Liver (tissue), 9 donors: ENCODE data around the gene EDAR. TPM values are rescaled to one million over a fixed set of nuclear protein-coding genes. Genes with fewer than 3 reads are reported as not detected.

Experiments used
- DNase-seq: peaks from one replicate; pipeline ENCODE4 v3.0.0-alpha.2; 2017; ENCODE audit warnings: low spot score
- H3K27ac ChIP-seq, 2 donors: one replicate each; pipeline ENCODE4 v1.7.0; 2013; ENCODE audit warnings: inconsistent platforms in 2 of 2, low read length in 2 of 2, control low read depth in 1 of 2, low read depth in 1 of 2, mild to moderate bottlenecking in 1 of 2
- H3K27me3 ChIP-seq, 4 donors: one replicate each; pipeline versions ENCODE4 v1.6.1 to v1.7.0; 2013; ENCODE audit warnings: low read length in 3 of 4, inconsistent platforms in 1 of 4, mild to moderate bottlenecking in 1 of 4, moderate library complexity in 1 of 4; ENCODE audit not compliant: control insufficient read depth in 4 of 4, insufficient read depth in 4 of 4
- H3K36me3 ChIP-seq, 4 donors: one replicate each; pipeline versions ENCODE4 v1.6.1 to v1.7.0; 2013; ENCODE audit warnings: low read length in 3 of 4, mild to moderate bottlenecking in 3 of 4, low read depth in 1 of 4, moderate library complexity in 1 of 4; ENCODE audit not compliant: control insufficient read depth in 4 of 4, insufficient read depth in 3 of 4
- H3K4me1 ChIP-seq, 4 donors: one replicate each; pipeline versions ENCODE4 v1.6.1 to v1.7.0; 2013; ENCODE audit warnings: low read length in 3 of 4, mild to moderate bottlenecking in 3 of 4, moderate library complexity in 1 of 4; ENCODE audit not compliant: control insufficient read depth in 4 of 4, insufficient read depth in 4 of 4
- H3K4me3 ChIP-seq, 3 donors: one replicate each; pipeline versions ENCODE4 v1.6.1 to v1.7.0; 2013; ENCODE audit warnings: low read length in 3 of 3, control low read depth in 1 of 3, low read depth in 1 of 3, mild to moderate bottlenecking in 1 of 3
- H3K9ac ChIP-seq, 2 donors: one replicate each; pipeline ENCODE4 v1.7.0; 2013; ENCODE audit warnings: low read length in 2 of 2, mild to moderate bottlenecking in 2 of 2, moderate library complexity in 2 of 2, control low read depth in 1 of 2, low read depth in 1 of 2
- H3K9me3 ChIP-seq, 4 donors: one replicate each; pipeline versions ENCODE4 v1.6.1 to v1.7.0; 2013; ENCODE audit warnings: low read length in 3 of 4; ENCODE audit not compliant: control insufficient read depth in 4 of 4
- EGR1 ChIP-seq, 2 donors: IDR thresholded peaks; 2 replicates each; pipeline ENCODE4 v1.6.1; 2016 to 2018; ENCODE audit warnings: antibody characterized with exemption in 2 of 2, low read depth in 2 of 2
- FOXA1 ChIP-seq: IDR thresholded peaks from 2 replicates; pipeline ENCODE4 v1.6.1; 2016; ENCODE audit warnings: antibody characterized with exemption
- FOXA2 ChIP-seq: IDR thresholded peaks from 2 replicates; pipeline ENCODE4 v1.6.1; 2016; ENCODE audit warnings: antibody characterized with exemption
- GABPA ChIP-seq, 2 donors: IDR thresholded peaks in 1 of 2; conservative IDR thresholded peaks in 1 of 2; 2 replicates each; pipeline ENCODE4 v1.6.1; 2016; ENCODE audit warnings: antibody characterized with exemption in 2 of 2, mild to moderate bottlenecking in 1 of 2, moderate library complexity in 1 of 2
- HNF4A ChIP-seq, 2 donors: conservative IDR thresholded peaks; 2 replicates each; pipeline ENCODE4 v1.6.1; 2016; ENCODE audit warnings: antibody characterized with exemption in 2 of 2, mild to moderate bottlenecking in 2 of 2
- HNF4G ChIP-seq: IDR thresholded peaks from 2 replicates; pipeline ENCODE4 v1.6.1; 2016; ENCODE audit warnings: antibody characterized with exemption
- JUND ChIP-seq, 2 donors: IDR thresholded peaks; 2 replicates each; pipeline ENCODE4 v1.6.1; 2016; ENCODE audit warnings: antibody characterized with exemption in 2 of 2
- NR2F2 ChIP-seq: IDR thresholded peaks from 2 replicates; pipeline ENCODE4 v1.6.1; 2016; ENCODE audit warnings: antibody characterized with exemption
- RAD21 ChIP-seq, 2 donors: IDR thresholded peaks; 2 replicates each; pipeline ENCODE4 v1.6.1; 2016; ENCODE audit warnings: antibody characterized with exemption in 2 of 2, mild to moderate bottlenecking in 2 of 2
- RXRA ChIP-seq, 2 donors: IDR thresholded peaks; 2 replicates each; pipeline ENCODE4 v1.6.1; 2017 to 2018; ENCODE audit warnings: antibody characterized with exemption in 2 of 2, mild to moderate bottlenecking in 1 of 2
- SP1 ChIP-seq: IDR thresholded peaks from 2 replicates; pipeline ENCODE4 v1.6.1; 2018; ENCODE audit warnings: antibody characterized with exemption, mild to moderate bottlenecking
- TAF1 ChIP-seq: conservative IDR thresholded peaks from 2 replicates; pipeline ENCODE4 v1.6.1; 2016; ENCODE audit warnings: antibody characterized with exemption, mild to moderate bottlenecking
- YY1 ChIP-seq: IDR thresholded peaks from 2 replicates; pipeline ENCODE4 v1.6.1; 2016; ENCODE audit warnings: antibody characterized with exemption, mild to moderate bottlenecking
- WGBS: extraction: QIAGEN DNeasy Blood & Tissue Kit; methylation state at CpG from one replicate; pipeline ENCODE4 v1.1.7; 2013; 5-methylcytosine and 5-hydroxymethylcytosine counted together
- polyA plus RNA-seq, 2 donors: library from polyadenylated mRNA; stranded (reverse) in 1 of 2; unstranded in 1 of 2; fragments of 200-250 nt in 1 of 2; fragments of >200 nt in 1 of 2; fragmentation: Nextera tagmentation in 1 of 2; extraction: Ambion mirVana in 1 of 2; gene quantifications; one replicate each; pipeline versions ENCODE4 v1.2.1 to v1.2.3, GENCODE V29; 2013 to 2015
- total RNA-seq, 2 donors: library from RNA; depleted of rRNA; stranded (reverse); fragments of >200 nt; gene quantifications; one replicate each; pipeline ENCODE4 v1.2.3, GENCODE V29; 2014
- TF ChIP-seq, protein P1 (sequence below): IDR thresholded peaks from 2 replicates; pipeline ENCODE4 v1.6.1; 2016; ENCODE audit warnings: antibody characterized with exemption
- TF ChIP-seq, protein P2 (sequence below): fragments of 150-350 bp; IDR thresholded peaks from 2 replicates; pipeline ENCODE4 v1.5.1; 2017; ENCODE audit warnings: improper control_type of control experiment, low read depth, low read length; ENCODE audit not compliant: missing input control
- TF ChIP-seq, protein P3 (sequence below): IDR thresholded peaks from 2 replicates; pipeline ENCODE4 v1.6.1; 2016; ENCODE audit warnings: antibody characterized with exemption
- donor health status: healthy.
- donor health status: healthy.
- donor health status: healthy.
- donor health status: healthy.
- donor health status: healthy.

The EDAR gene
- total and polyA plus RNA-seq, 4 donors, result 0.09 to 0.50 (median 0.10) TPM

DNA sequence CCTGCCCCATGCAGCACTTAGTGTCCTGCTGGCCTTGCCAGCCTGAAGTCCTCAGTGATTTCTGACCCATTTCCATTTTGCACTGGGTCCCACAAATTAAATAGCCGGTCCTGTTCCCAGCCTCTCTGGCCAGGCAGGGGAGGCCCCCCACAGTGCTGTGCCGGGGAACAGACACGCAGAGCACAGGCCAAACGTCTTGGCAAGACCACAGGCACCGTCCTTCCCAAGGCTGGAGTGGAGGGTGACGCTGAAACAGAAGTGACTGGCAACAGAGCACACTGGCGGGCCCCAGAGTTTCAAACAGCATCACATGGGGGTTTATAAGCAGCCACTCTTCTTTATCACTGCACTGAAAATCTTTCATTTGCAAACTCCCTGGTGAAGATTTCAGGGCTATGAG, 52.2 kb downstream of the EDAR start (continued):
- TF ChIP-seq, protein P1, sequence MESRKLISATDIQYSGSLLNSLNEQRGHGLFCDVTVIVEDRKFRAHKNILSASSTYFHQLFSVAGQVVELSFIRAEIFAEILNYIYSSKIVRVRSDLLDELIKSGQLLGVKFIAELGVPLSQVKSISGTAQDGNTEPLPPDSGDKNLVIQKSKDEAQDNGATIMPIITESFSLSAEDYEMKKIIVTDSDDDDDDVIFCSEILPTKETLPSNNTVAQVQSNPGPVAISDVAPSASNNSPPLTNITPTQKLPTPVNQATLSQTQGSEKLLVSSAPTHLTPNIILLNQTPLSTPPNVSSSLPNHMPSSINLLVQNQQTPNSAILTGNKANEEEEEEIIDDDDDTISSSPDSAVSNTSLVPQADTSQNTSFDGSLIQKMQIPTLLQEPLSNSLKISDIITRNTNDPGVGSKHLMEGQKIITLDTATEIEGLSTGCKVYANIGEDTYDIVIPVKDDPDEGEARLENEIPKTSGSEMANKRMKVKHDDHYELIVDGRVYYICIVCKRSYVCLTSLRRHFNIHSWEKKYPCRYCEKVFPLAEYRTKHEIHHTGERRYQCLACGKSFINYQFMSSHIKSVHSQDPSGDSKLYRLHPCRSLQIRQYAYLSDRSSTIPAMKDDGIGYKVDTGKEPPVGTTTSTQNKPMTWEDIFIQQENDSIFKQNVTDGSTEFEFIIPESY, result no peak
- TF ChIP-seq YY1, result no peak
- TF ChIP-seq GABPA (IDR thresholded peaks at IDR 0.05 in 1 of 2, conservative IDR thresholded peaks at IDR 0.05 in 1 of 2), result no peak
- TF ChIP-seq RAD21 (IDR thresholded peaks at IDR 0.05), result no peak
- TF ChIP-seq NR2F2, result no peak
- TF ChIP-seq EGR1 (IDR thresholded peaks at IDR 0.05; ENCODE audit: low read depth in 2 of 2), result no peak
- no peak for TF ChIP-seq FOXA1
- no peak for TF ChIP-seq SP1

DNA sequence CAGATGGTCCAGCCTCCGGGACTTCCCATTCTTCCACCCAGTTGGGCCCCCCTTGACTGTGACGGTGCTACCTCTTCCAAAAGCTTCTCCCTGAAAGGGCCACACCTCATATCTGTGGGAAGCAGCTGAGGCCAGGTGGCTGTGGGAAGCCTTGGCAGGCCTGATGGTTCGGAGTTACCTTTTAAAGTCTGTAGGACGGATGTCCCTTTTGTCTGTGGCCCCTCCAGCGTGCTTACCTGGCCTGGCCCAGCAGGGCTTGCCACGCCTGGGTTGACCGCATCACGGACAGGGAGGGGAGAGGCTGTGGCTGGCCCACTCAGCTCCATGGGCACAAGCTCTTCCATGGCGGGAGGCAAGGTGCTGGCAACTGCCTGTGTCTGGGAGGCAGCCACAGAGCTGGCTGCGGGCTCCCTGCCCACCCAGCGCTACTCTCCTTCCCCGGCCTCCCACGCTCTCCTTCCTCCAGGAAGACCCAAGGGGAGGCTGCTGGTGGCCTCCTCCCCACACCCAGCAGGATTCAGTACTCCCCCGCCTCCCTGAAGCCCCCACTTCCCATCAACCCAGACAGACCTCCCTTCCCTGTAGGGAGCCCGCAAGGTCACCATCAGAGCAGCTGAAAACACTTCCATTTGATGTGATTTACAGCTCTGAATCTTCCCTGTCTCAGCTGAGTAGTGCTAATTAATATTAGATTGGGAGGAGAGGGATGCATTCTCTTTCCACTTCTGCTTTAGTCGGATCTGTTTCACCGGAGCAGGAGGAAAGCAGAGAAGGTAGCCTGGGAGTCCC, 52.8 kb downstream of the EDAR start:
- no peaks in the 10 kb centered on the region for H3K4me1 ChIP-seq
- WGBS, result 93% methylated on average over 17 of the region's 17 CpGs
- H3K27me3 ChIP-seq, result no peaks in the 10 kb centered on the region
- H3K9ac ChIP-seq, result no peak overlapping the region
- no peak for TF ChIP-seq FOXA1
- no peak for TF ChIP-seq NR2F2
- no peak for TF ChIP-seq GABPA (IDR thresholded peaks at IDR 0.05 in 1 of 2, conservative IDR thresholded peaks at IDR 0.05 in 1 of 2)
- TF ChIP-seq, protein P2, sequence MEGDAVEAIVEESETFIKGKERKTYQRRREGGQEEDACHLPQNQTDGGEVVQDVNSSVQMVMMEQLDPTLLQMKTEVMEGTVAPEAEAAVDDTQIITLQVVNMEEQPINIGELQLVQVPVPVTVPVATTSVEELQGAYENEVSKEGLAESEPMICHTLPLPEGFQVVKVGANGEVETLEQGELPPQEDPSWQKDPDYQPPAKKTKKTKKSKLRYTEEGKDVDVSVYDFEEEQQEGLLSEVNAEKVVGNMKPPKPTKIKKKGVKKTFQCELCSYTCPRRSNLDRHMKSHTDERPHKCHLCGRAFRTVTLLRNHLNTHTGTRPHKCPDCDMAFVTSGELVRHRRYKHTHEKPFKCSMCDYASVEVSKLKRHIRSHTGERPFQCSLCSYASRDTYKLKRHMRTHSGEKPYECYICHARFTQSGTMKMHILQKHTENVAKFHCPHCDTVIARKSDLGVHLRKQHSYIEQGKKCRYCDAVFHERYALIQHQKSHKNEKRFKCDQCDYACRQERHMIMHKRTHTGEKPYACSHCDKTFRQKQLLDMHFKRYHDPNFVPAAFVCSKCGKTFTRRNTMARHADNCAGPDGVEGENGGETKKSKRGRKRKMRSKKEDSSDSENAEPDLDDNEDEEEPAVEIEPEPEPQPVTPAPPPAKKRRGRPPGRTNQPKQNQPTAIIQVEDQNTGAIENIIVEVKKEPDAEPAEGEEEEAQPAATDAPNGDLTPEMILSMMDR, result no peak
- TF ChIP-seq FOXA2, result no peak
- TF ChIP-seq TAF1, result no peak
- no peak for TF ChIP-seq RAD21 (IDR thresholded peaks at IDR 0.05)
- TF ChIP-seq HNF4G, result no peak
- H3K27ac ChIP-seq, result no peak overlapping the region
- no peaks in the 10 kb centered on the region for H3K36me3 ChIP-seq
- no peak for DNase-seq
- H3K9me3 ChIP-seq, result no peaks in the 10 kb centered on the region
- no peak overlapping the region for H3K4me3 ChIP-seq

DNA sequence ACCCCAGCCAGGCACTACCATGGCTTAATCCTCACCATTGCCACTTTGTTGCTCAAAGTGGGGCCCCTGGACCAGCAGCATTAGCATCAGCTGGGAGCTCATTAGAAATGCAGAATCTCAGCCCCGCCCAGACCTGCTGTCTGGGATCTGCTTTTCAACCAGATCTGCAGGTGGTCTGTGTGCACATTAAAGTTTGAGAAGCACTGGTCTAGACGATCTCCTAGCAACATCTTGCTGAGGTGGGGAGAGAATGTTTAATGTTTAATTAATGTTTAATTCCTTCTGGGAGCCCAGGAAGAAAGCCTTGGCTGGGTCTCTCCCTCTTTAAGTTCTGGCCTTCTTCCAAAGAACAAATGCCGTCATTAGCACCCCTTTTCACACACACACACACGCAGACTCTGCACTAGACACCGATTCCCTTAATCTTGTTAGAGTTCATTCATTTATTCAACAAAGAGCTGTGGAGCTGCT, 53.7 kb downstream of the EDAR start:
- 71% methylated on average over 5 of the region's 5 CpGs for WGBS
- TF ChIP-seq RXRA (IDR thresholded peaks at IDR 0.05) (no peak), TAF1 (no peak), JUND (IDR thresholded peaks at IDR 0.05) (no peak), GABPA (IDR thresholded peaks at IDR 0.05 in 1 of 2, conservative IDR thresholded peaks at IDR 0.05 in 1 of 2) (no peak), HNF4A (conservative IDR thresholded peaks at IDR 0.05) (no peak), SP1 (no peak), HNF4G (no peak), RAD21 (IDR thresholded peaks at IDR 0.05) (no peak)
- TF ChIP-seq, protein P2, result no peak
- TF ChIP-seq, protein P1, result no peak
- TF ChIP-seq, protein P3, sequence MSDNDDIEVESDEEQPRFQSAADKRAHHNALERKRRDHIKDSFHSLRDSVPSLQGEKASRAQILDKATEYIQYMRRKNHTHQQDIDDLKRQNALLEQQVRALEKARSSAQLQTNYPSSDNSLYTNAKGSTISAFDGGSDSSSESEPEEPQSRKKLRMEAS, result no peak

More for the DNA sequence above, 53.7 kb downstream of the EDAR start:
- Histone ChIP-seq H3K9ac (no peak overlapping the region), H3K4me3 (no peak overlapping the region), H3K27me3 (no peaks in the 10 kb centered on the region), H3K27ac (no peak overlapping the region), H3K36me3 (no peaks in the 10 kb centered on the region), H3K9me3 (no peaks in the 10 kb centered on the region), H3K4me1 (no peaks in the 10 kb centered on the region)
- DNase-seq, result no peak
